ENCODE results near the gene RPA3.

RPA3 gene

DNA sequence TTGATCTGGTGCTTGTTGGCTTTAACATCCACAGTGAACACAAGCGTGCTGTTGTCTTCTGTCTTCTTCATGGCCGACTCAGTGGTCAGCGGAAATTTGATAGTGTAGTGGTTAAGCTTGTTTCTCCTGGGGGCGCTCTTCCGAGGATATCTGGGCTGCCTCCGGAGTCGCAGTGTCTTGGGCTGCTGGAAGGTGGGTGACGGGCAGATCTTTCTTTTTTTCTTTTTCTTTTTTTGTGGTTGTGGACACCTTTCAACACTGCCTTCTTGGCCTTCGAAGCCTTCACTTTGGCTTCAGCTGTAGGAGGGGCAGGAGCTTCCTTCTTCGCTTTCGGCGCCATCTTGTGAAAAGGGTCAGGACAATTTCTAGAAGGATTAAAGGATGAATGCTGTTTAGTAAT is 23.8 kb upstream of the RPA3 start:
- H3K36me3 Mint-ChIP-seq (ENCODE audit: low read depth): peaks cover 8% of the 10 kb centered on the region
- DNase-seq (no peak), ATAC-seq (no peak)
- H3K4me1 Mint-ChIP-seq: peaks cover 21% of the 10 kb centered on the region
- H3K27ac Mint-ChIP-seq: no peak overlapping the region
- H3K27me3 Mint-ChIP-seq: no peaks in the 10 kb centered on the region
- H3K9me3 Mint-ChIP-seq: no peaks in the 10 kb centered on the region
- no peak overlapping the region for H3K4me3 Mint-ChIP-seq

DNA sequence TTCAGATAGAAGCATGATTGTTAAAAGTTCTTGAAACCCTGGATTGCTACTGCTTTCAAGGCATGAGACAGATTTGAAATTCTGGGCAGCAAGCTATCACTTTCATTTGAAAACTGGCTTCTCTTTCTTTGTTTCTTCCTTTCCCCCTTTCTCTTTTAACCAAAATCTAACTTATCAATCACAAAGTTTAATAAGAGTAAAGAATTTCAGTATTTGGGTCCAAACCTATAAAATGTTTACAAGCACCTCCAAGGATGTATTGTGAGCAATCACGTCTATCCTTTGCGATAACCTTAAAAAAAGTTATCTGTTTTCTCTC is 21.6 kb upstream of the RPA3 start:
- H3K36me3 Mint-ChIP-seq (ENCODE audit: low read depth): peaks cover 8% of the 10 kb centered on the region
- ATAC-seq (no peak), DNase-seq (no peak)
- H3K9me3 Mint-ChIP-seq: no peaks in the 10 kb centered on the region
- peaks cover 16% of the 10 kb centered on the region for H3K4me1 Mint-ChIP-seq
- H3K27ac Mint-ChIP-seq: no peak overlapping the region
- no peak overlapping the region for H3K4me3 Mint-ChIP-seq
- H3K27me3 Mint-ChIP-seq: no peaks in the 10 kb centered on the region

DNA sequence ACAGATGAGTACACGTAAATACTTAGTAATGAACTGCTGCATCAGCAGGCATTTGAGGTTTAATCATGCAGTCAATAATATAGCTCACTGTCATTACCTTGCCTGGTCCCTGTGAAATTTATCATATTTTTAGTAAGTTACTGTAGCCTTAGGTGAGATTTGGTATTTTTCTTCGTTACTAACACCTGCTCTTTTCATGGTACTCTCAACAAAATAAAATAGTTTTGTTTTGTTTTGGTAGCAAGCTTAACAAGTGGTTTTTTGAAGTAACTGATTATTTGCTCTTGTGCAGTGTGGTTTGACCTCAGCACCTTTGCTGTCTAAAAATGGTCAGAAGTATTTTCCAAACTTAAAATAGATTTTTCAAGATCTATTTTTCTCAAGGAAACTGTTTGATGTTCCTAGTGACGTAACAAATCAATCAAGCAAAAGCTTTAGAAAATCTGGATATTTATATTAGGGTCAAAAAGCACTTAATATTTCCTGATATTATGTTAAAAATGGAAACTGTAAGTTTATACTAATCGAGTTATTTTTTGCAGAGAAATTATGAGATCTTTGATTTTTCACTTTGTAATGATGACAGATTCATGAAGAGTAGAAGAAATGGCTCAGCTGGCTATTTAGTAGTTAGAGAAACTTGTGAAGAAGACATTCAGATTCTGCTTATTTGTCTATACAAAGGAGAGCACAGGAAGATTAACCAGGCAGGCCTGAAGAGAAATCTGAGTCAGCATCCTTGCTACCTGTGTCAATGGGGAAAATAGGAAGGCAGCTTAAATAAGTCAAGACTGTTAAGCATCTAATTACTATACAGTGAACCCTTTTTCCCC is 21.0 kb upstream of the RPA3 start:
- no peaks in the 10 kb centered on the region for H3K27me3 Mint-ChIP-seq
- peaks cover 8% of the 10 kb centered on the region for H3K36me3 Mint-ChIP-seq (ENCODE audit: low read depth)
- H3K4me1 Mint-ChIP-seq: peaks cover 19% of the 10 kb centered on the region
- no peak for ATAC-seq
- H3K9me3 Mint-ChIP-seq: no peaks in the 10 kb centered on the region
- H3K4me3 Mint-ChIP-seq: no peak overlapping the region
- no peak for DNase-seq
- no peak overlapping the region for H3K27ac Mint-ChIP-seq

DNA sequence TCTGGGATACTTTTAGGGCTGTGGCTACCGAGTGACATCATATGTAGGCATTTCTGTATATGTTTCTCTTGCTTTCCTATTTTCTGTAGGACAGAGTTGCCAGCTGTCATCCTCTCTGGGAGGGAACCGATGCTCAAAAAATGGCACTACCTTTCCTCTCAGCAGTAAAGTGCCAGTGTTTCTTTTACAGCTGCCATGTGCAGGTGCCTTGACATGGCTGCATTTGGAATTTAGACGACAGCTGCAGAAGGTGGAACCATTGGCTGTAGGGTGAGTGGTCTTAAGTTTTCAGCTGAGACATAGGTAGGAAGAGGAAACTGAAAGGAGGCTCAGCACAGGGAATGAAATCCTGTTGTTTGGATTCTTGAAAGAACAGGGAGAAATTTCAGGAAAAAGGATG is 20.2 kb upstream of the RPA3 start:
- Mint-ChIP-seq H3K36me3 (ENCODE audit: low read depth) (peaks cover 8% of the 10 kb centered on the region), H3K4me3 (no peak overlapping the region), H3K27ac (no peak overlapping the region), H3K9me3 (no peaks in the 10 kb centered on the region), H3K27me3 (no peaks in the 10 kb centered on the region), H3K4me1 (peaks cover 19% of the 10 kb centered on the region)
- DNase-seq (no peak), ATAC-seq (no peak)

DNA sequence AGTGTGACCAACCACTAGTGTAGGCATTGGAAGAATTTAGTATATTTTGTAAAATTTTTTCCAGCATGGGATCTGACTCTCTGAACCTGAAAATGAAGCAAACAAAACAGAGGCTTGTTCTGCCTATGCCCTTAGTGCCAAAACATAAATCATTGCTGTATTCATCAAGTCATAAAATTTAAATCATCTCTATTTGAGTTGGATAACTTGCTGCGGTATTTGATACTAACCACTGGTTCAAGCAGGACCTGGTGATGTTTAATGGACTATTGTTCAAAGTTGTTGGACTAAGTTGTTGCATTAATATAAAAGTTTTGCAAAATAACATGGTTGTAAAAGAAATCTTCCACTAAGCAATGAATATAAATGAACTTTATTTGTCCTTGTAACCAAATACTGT is 19.8 kb upstream of the RPA3 start:
- DNase-seq (no peak), ATAC-seq (no peak)
- no peak overlapping the region for H3K4me3 Mint-ChIP-seq
- no peaks in the 10 kb centered on the region for H3K9me3 Mint-ChIP-seq
- H3K36me3 Mint-ChIP-seq (ENCODE audit: low read depth): peaks cover 8% of the 10 kb centered on the region
- H3K4me1 Mint-ChIP-seq: peaks cover 19% of the 10 kb centered on the region
- no peaks in the 10 kb centered on the region for H3K27me3 Mint-ChIP-seq
- H3K27ac Mint-ChIP-seq: no peak overlapping the region

DNA sequence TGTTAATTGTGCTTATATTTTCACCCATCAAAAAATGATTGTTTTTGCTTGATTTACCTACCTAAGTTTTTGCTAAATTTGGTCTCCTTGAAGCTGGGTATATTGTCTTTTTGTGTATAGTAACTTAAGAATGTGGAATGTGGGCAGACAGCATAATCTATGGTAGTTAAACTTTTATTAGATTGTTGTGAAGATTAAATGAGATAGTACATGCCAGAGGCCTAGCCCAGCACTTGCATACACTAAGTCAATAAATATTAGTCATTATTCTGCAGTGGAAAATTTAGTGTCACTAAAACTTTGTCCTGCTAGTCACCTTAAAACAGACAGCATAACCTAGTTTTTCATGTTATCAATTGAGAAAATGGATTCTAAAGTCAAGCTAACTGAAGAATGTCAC is 19.3 kb upstream of the RPA3 start:
- H3K27ac Mint-ChIP-seq: no peak overlapping the region
- no peaks in the 10 kb centered on the region for H3K27me3 Mint-ChIP-seq
- ATAC-seq (no peak), DNase-seq (no peak)
- peaks cover 8% of the 10 kb centered on the region for H3K36me3 Mint-ChIP-seq (ENCODE audit: low read depth)
- H3K4me3 Mint-ChIP-seq: no peak overlapping the region
- H3K4me1 Mint-ChIP-seq: peaks cover 19% of the 10 kb centered on the region
- H3K9me3 Mint-ChIP-seq: no peaks in the 10 kb centered on the region

DNA sequence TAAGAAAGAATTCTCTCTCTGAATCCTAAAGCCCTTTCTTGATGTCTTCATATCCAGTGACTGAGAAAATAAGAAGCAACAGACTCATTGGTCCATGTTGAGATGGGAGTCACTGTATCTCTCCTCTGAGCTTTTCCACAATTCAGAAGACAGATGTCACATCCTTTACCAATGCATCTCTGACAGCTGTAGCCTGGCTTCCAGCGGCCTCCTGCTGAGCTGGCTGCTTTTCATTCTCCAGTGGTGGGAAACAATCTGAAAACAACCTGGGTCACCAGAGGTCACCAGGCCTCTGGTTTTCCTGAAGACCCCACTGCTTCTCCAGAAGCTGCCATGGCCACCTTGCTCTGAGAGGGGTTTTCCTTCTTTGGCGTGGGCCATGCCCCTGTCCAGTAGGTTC is 18.3 kb upstream of the RPA3 start:
- H3K27me3 Mint-ChIP-seq: no peaks in the 10 kb centered on the region
- H3K4me3 Mint-ChIP-seq: no peak overlapping the region
- DNase-seq: no peak
- no peak for ATAC-seq
- H3K9me3 Mint-ChIP-seq: no peaks in the 10 kb centered on the region
- H3K27ac Mint-ChIP-seq: no peak overlapping the region
- peaks cover 19% of the 10 kb centered on the region for H3K4me1 Mint-ChIP-seq
- H3K36me3 Mint-ChIP-seq (ENCODE audit: low read depth): peaks cover 4% of the 10 kb centered on the region

DNA sequence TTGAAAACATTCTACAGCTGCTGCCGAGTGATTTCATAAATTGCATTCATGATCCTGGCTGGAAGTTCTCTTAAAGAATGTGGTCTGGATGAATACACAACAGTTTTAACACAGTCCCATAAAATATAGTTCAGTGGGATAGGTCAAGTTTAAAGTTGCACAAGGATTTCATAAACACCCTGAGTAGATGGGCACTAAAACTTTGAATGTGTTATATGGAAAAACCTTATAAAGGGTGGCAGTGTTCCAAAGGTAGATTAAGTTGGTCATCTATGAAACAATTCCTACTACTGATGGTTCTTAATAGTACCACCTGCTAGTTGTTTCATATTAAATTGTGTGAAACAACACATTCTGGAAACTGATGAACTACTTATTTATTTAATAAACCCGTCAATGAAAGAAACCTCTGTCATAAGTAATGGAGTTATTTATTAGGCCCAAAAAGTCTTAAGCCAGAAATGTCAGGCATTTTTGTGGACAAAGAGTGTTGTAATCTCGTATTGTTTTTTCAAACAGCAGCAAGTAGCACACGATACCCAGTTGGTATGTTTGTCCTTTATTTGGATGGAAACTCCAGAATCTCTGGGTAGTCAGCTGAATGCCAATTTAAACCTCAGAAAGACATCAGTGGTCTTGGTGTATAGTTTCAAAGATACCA is 14.3 kb upstream of the RPA3 start:
- Mint-ChIP-seq H3K36me3 (ENCODE audit: low read depth) (no peaks in the 10 kb centered on the region), H3K9me3 (no peaks in the 10 kb centered on the region), H3K27me3 (no peaks in the 10 kb centered on the region), H3K4me1 (peaks cover 5% of the 10 kb centered on the region), H3K4me3 (no peak overlapping the region), H3K27ac (no peak overlapping the region)
- DNase-seq: no peak
- peak; percentile 49 for ATAC-seq

DNA sequence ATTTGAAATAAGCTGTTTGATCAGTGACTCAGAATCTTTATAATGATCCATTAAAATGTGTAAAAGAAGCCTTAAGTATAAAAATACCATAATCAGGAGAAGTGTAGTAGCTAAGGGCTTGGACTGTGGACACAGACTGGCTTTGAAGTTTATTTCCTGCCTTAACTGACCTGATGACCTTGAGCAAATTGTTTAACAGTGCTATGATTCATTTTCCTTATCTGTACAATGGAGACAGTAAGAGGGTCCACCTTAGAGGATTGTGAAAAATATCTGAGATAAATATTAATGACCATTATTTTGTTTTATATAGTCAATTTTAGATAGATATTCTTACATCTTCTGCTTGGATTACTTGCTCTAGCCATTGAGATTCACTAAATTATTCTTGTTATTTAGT is 13.3 kb upstream of the RPA3 start:
- Mint-ChIP-seq H3K27ac (no peak overlapping the region), H3K36me3 (ENCODE audit: low read depth) (no peaks in the 10 kb centered on the region), H3K27me3 (no peaks in the 10 kb centered on the region), H3K4me3 (no peak overlapping the region), H3K4me1 (peaks cover 3% of the 10 kb centered on the region), H3K9me3 (no peaks in the 10 kb centered on the region)
- DNase-seq: no peak
- no peak for ATAC-seq

DNA sequence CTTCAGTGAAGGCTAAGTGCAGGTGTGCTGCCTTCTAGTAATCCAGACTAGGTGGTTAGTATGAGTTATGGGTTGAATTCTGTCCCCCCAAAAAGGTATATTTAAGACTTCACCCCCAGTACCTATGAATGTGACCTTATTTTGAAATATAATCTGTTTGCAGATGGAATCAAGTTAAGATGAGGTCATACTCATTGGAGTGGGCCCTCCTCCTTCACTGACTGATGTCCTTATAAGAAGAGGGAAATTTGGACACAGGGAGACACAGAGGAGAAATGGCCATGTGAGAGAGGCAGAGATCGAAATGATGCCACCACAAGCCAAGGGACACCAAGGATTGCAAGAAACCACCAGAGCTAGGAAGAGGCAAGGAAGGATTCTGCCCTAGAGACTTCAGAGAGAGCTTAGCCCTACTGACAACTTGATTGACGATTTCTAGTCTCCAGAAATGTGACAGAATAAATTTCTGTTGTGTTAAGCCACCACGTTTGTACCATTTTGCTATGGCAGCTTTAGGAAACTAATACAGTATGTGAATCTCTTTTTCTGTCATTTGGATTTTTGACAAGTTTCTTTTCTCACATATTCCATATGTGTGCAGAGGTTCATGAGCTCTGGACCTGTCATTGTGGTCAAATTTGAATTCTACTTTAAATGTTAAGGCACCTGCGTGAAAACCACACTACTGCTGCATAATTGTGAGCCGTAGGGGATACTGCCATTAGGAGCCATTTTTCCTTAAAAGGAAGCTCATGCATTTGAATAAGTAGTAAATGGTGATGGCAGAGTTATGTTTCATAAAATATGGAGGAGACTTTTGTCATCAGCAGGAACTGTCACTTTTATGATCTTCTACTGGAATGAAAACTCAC is 2.6 kb upstream of the RPA3 start:
- ATAC-seq (peak; percentile 48), DNase-seq (no peak)
- H3K27me3 Mint-ChIP-seq: no peaks in the 10 kb centered on the region
- peaks cover 14% of the 10 kb centered on the region for H3K36me3 Mint-ChIP-seq (ENCODE audit: low read depth)
- H3K4me3 Mint-ChIP-seq: no peak overlapping the region
- H3K9me3 Mint-ChIP-seq: no peaks in the 10 kb centered on the region
- peak overlapping the region; percentile 38 for H3K27ac Mint-ChIP-seq
- H3K4me1 Mint-ChIP-seq: peaks cover 36% of the 10 kb centered on the region

DNA sequence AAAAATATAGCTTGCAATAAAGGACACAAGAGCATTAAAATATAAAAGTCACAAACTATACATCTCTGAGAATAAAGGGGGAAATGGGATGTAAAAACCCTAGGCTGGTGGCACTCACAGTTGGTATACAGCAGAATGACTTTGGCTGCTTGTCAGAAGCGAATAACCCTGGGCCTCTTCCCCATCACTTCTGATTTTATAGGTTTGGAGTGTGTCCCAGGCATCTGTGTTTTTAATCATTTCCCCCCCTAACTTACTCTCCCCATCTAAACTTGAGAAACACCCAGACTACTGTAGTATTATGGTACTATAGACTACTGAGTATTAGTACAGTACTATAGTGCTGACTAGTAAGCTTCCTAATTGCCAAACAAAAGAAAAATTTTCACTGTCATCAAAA is 1.8 kb upstream of the RPA3 start:
- DNase-seq: no peak
- no peaks in the 10 kb centered on the region for H3K9me3 Mint-ChIP-seq
- no peak overlapping the region for H3K4me3 Mint-ChIP-seq
- no peak overlapping the region for H3K27ac Mint-ChIP-seq
- peaks cover 36% of the 10 kb centered on the region for H3K4me1 Mint-ChIP-seq
- H3K36me3 Mint-ChIP-seq (ENCODE audit: low read depth): peaks cover 15% of the 10 kb centered on the region
- ATAC-seq: no peak
- no peaks in the 10 kb centered on the region for H3K27me3 Mint-ChIP-seq

DNA sequence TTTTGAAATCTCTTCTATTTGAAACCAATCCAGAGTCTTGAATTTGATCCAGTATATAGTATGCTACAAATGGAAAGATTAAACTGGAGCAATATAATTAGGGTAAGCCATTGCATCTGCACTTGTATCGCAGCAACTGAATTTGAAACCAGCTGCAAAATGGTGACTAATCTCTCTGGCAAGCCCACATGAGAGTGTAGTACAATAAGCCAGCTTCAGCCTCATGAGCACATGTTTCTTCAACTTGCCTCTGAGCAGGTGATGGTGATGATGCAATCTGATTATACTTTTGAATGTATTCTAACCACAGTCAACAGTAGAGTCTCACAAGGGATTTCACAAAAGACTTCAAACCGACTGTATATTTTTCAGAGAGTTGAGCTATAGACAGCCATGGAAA is 829 bp upstream of the RPA3 start:
- Mint-ChIP-seq H3K4me1 (peaks cover 36% of the 10 kb centered on the region), H3K27ac (peak overlapping the region; percentile 85), H3K4me3 (peak overlapping the region; percentile 58), H3K36me3 (ENCODE audit: low read depth) (peaks cover 15% of the 10 kb centered on the region), H3K27me3 (no peaks in the 10 kb centered on the region), H3K9me3 (no peaks in the 10 kb centered on the region)
- ATAC-seq: peak; percentile 96
- peak; percentile 27 for DNase-seq

DNA sequence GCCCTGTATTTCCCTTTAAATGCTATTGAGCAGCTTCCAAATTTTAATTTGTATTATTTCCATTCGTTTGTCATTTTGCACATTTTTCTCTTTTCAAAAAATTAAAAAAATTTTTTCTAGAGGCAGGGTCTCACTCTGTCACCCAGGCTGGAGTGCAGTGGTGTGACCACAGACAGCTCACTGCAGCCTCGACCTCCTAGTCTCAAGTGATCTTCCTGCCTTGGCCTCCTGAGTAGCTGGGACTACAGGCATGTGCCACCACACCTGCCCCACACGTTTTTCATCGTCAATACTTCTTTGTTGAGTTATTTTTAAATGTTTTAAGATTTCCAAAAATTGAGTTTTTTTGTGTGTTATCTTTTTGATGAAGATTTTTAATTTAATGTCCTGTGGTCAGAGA is 4.7 kb downstream of the RPA3 start:
- Mint-ChIP-seq H3K4me1 (peaks cover 22% of the 10 kb centered on the region), H3K4me3 (no peak overlapping the region), H3K27ac (no peak overlapping the region), H3K36me3 (ENCODE audit: low read depth) (peaks cover 3% of the 10 kb centered on the region), H3K27me3 (no peaks in the 10 kb centered on the region), H3K9me3 (no peaks in the 10 kb centered on the region)
- DNase-seq (no peak), ATAC-seq (no peak)

DNA sequence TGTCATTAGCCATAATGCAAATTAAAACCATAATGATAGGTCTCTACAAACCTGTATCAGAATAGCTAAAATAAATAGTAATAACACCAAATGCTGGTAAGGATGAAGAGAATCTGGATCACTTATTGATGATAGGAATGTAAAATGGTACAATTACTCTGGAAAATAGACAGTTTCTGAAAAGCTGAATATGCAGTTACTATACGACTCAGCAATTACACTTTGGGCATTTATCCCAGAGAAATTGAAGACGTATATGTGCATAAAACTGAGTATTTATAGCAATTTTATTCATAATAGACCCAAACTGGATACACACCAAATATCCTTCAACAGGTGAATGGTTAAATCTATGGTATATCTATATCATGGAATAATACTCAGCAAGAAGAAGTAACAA is 7.9 kb downstream of the RPA3 start:
- H3K36me3 Mint-ChIP-seq (ENCODE audit: low read depth): no peaks in the 10 kb centered on the region

DNA sequence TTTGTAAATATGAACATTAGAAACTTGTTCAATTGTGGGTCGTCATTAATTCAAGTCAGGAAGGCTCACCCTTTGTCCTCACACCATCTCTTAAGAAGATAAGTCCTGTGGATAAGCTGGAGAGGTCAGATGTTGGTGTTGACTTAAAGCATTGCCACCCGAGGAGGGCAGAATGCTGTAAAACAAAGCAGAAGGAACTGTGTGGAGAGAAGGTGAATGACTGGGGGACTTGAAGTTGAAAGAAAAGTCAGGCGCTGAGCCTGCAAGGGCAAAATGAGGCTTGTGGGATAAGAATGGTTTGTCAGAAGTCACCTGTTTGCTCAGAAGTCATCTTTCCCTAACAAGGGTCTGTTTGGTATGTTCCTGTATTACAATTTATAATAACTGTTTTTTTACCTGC is 9.1 kb downstream of the RPA3 start:
- no peaks in the 10 kb centered on the region for H3K9me3 Mint-ChIP-seq
- no peak overlapping the region for H3K27ac Mint-ChIP-seq
- H3K4me1 Mint-ChIP-seq: peaks cover 32% of the 10 kb centered on the region
- H3K27me3 Mint-ChIP-seq: no peaks in the 10 kb centered on the region
- ATAC-seq (no peak), DNase-seq (no peak)
- H3K4me3 Mint-ChIP-seq: no peak overlapping the region
- H3K36me3 Mint-ChIP-seq (ENCODE audit: low read depth): no peaks in the 10 kb centered on the region

More for the DNA sequence above, 7.9 kb downstream of the RPA3 start:
- no peaks in the 10 kb centered on the region for H3K9me3 Mint-ChIP-seq
- peaks cover 30% of the 10 kb centered on the region for H3K4me1 Mint-ChIP-seq
- no peak for DNase-seq
- H3K27me3 Mint-ChIP-seq: no peaks in the 10 kb centered on the region
- H3K27ac Mint-ChIP-seq: no peak overlapping the region
- no peak overlapping the region for H3K4me3 Mint-ChIP-seq
- ATAC-seq: no peak

All from activated naive CD8-positive, alpha-beta T cell treated with anti-CD3 and anti-CD28 coated beads, Interleukin-2, amount 50 U/mL, for 24 hours (primary cell).